GM18502 (cell line): ENCODE measurements around the gene HCAR3.
"Not testable (repeated sequence)": the region's sequence is repeated elsewhere in the genome, so short reads cannot be mapped to it uniquely, and the experiment has no call there.

Source experiments
- ATAC-seq: cut with Tn5 transposase; IDR thresholded peaks from one replicate; pipeline ENCODE4 v1.9.1; 2021; ENCODE audit warnings: mild to moderate bottlenecking; ENCODE audit not compliant: unreplicated experiment, poor library complexity

The HCAR3 gene

GRCh38 chr12:122716658-122717057, at the start of gene HCAR3:
Gene HCAR3 (minus strand): TSS chr12:122716811. CDS start chr12:122716737, 74 bp downstream.
- not testable (repeated sequence) for ATAC-seq

- ATAC-seq, result no peak
Observed at GRCh38 chr12:122757568-122757967, 41.0 kb upstream of the HCAR3 start.

DNA sequence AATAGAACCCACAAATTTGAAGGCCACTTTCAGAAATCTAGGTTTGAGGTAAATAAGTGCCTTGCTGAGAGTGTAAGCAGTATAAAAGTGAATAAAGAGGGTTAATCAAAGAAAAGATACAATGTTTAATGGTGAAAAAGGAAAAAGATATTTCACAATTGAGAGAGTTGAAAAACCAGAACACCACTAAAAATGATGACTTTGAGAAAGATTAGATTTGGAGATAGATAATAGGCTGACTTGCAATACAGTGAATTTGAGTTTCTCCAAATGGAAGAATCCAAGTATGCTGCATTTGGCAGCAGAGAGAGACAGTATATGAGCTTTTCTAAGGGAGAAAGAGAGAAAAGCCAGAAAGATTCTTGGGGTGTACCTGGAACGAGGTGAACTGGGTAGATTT, 38.2 kb upstream of the HCAR3 start:
- ATAC-seq, result no peak

DNA sequence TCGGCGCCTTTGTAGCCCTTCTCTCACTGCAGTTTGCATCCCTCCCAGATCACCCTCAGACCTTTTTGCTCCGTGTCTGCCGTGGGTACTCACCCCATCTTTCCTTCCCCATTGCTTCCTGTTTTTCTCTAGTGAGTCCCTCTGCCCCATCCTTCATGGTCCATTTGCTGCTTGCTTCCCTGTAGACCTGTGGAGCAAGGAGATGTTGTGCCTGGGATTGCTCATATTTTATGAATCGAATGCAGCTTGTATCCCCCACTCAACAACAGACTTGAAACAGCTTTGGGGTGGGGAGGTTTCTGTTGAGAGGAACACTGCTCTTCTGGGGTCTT, 36.7 kb upstream of the HCAR3 start:
- no peak for ATAC-seq

GRCh38 chr12:122752464-122753318, 36.1 kb upstream of the HCAR3 start, which contains the start of gene DENR:
Gene DENR (plus strand): TSS chr12:122752824. CDS start chr12:122753702, 878 bp downstream.
- peak; percentile 91 for ATAC-seq

DNA sequence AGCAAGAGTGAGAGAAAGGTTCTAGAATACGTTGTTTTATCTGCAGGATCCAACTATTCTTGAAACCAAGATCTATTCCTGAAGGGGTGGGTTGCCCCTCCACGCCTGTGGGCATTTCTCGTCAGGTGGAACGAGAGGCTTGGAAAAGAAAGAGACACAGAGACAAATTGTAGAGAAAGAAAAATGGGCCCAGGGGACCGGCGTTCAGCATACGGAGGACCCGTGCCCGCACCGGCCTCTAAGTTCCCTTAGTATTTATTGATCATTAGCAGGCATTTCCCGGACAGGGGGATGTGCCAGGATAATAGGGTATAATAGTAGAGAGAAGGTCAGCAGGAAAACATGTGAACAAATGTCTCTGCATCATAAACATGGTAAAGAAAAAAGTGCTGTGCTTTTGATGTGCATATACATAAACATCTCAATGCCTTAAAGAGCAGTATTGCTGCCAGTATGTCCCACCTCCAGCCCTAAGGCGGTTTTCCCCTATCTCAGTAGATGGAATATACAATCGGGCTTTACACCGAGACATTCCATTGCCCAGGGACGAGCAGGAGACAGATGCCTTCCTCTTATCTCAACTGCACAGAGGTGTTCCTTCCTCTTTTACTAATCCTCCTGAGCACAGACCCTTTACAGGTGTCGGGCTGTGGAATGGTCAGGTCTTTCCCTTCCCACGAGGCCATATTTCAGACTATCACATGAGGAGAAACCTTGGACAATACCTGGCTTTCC, 34.3 kb upstream of the HCAR3 start:
- ATAC-seq, result not testable (repeated sequence)

DNA sequence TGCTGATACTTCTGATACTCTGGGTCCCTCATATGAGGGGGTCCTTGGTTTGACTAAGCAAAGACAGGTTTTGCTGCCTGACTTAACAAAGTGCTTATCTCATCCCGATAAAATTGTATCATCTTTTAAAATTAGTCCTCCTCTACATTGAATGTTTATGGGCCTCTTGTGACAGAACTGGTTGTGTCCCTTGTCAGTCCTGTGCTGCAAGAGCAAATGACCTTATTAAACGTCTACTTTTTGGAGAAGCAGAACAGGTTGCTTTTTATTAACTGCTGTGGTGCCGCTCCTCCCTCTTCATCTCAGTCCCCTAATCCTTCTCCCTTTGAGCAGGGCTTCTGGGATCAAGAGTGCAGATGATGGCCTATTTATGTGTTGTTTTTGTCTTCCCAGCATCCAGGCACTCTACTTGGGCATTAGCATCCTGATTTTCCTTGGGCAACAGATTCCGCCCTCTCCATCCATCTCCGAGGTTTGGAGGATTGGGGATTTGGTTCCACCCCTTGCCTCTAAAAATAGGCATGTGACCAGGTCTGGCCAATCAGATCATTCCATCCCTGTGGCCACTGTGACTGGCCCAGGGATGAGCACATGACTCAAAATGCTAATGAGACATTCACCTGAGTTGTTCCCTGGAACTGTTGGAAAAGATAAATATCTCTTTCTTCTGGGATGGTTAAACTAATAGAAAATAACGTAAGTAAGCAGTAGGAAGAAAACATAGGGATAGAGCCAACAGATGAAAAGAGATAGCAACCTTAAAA, 33.1 kb upstream of the HCAR3 start:
- no peak for ATAC-seq

- ATAC-seq, result no peak
Observed at GRCh38 chr12:122747224-122748135, 30.9 kb upstream of the HCAR3 start.

GRCh38 chr12:122743895-122744525, 27.4 kb upstream of the HCAR3 start:
- ATAC-seq, result no peak

DNA sequence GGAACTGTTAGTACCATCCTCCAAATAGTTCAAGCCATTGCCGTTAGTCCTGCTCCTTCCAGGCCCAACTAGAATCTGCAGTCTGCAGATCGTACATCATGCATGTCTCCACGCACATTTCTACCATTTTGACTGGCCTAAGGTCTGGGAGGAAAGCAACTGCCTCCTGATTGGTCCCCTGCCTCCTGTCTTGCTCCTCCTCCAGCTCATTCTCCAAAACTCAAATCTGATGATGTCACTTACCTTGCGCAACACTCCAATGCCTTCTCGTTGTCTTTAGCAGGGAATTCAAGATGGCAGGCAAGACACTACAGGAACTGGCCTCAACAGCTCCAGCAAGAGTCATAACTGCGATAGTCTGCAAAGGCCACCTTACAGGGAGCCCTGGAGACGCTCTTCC, 23.7 kb upstream of the HCAR3 start:
- ATAC-seq, result no peak

GRCh38 chr12:122738571-122738970, 22.0 kb upstream of the HCAR3 start:
- no peak for ATAC-seq

DNA sequence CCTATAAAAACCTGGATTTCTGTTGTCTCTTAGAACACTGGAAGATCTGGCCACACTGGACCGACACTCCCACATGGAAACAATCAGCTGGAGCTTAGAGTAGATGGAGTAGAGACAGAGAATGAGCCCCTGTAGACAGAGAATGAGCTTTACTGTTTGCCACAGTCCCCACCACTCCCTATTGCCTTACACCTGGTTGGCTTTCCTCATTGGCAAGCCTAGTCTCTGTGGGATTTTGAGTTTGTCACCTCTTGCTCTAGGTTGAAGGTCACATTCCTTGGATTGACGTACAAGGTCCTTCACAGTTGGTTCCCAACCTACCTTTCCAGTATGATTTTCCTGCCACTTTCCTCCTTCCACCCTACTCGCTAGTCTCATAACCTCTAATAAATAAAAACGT, 16.0 kb upstream of the HCAR3 start:
- no peak for ATAC-seq

- ATAC-seq, result no peak
Observed at GRCh38 chr12:122732170-122732569, 15.6 kb upstream of the HCAR3 start.

- ATAC-seq, result no peak
Observed at GRCh38 chr12:122730215-122731014, 13.8 kb upstream of the HCAR3 start, which contains the start of gene HCAR1. Gene HCAR1 (minus strand): TSS chr12:122730844. CDS start chr12:122730339, 505 bp downstream.

GRCh38 chr12:122729583-122730214, 13.1 kb upstream of the HCAR3 start:
- ATAC-seq, result no peak

- peak; percentile 50 for ATAC-seq
Observed at GRCh38 chr12:122726080-122726558, 9.5 kb upstream of the HCAR3 start.

GRCh38 chr12:122725452-122726079, 9.0 kb upstream of the HCAR3 start:
- ATAC-seq, result no peak
